ENCODE measurements around the gene SSBP3.

GRCh38 chr1:54191525-54191924, 214.7 kb downstream of the SSBP3 start:
- TF ChIP-seq CTCF (conservative IDR thresholded peaks at IDR 0.05; ENCODE audit: low read depth in 2 of 2) (no peak), POLR2AphosphoS5 (IDR thresholded peaks at IDR 0.05; ENCODE audit: low read depth) (no peak), EZH2 (IDR thresholded peaks at IDR 0.05; ENCODE audit: low read depth, unreplicated experiment) (no peak), JUNB (IDR thresholded peaks at IDR 0.05; ENCODE audit: unreplicated experiment) (no peak), CREB1 (CRISPR knock-in tag; IDR thresholded peaks at IDR 0.05; ENCODE audit: low read depth) (no peak), NANOG (IDR thresholded peaks at IDR 0.05; ENCODE audit: borderline replicate concordance) (no peak)
- TF ChIP-seq, protein P1, sequence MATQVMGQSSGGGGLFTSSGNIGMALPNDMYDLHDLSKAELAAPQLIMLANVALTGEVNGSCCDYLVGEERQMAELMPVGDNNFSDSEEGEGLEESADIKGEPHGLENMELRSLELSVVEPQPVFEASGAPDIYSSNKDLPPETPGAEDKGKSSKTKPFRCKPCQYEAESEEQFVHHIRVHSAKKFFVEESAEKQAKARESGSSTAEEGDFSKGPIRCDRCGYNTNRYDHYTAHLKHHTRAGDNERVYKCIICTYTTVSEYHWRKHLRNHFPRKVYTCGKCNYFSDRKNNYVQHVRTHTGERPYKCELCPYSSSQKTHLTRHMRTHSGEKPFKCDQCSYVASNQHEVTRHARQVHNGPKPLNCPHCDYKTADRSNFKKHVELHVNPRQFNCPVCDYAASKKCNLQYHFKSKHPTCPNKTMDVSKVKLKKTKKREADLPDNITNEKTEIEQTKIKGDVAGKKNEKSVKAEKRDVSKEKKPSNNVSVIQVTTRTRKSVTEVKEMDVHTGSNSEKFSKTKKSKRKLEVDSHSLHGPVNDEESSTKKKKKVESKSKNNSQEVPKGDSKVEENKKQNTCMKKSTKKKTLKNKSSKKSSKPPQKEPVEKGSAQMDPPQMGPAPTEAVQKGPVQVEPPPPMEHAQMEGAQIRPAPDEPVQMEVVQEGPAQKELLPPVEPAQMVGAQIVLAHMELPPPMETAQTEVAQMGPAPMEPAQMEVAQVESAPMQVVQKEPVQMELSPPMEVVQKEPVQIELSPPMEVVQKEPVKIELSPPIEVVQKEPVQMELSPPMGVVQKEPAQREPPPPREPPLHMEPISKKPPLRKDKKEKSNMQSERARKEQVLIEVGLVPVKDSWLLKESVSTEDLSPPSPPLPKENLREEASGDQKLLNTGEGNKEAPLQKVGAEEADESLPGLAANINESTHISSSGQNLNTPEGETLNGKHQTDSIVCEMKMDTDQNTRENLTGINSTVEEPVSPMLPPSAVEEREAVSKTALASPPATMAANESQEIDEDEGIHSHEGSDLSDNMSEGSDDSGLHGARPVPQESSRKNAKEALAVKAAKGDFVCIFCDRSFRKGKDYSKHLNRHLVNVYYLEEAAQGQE (IDR thresholded peaks at IDR 0.05; ENCODE audit: unreplicated experiment) = no peak
